ENCODE measurements around the gene CARD10.

CARD10 gene

GRCh38 chr22:37480387-37481346 lies 38.5 kb downstream of the CARD10 start:
- no peak for DNase-seq (ENCODE audit: low read depth)

GRCh38 chr22:37479196-37479595 lies 40.0 kb downstream of the CARD10 start:
- no peak for TF ChIP-seq MAX (IDR thresholded peaks at IDR 0.05; ENCODE audit: low read depth, low read length)
- no peak for TF ChIP-seq MYC (IDR thresholded peaks at IDR 0.05; ENCODE audit: low read depth, low read length)
- TF ChIP-seq POLR2A (IDR thresholded peaks at IDR 0.05; ENCODE audit: extremely low read depth, insufficient read length), result no peak
- TF ChIP-seq CTCF (IDR thresholded peaks at IDR 0.05; ENCODE audit: low read depth, low read length), result no peak
- no peak overlapping the region for H3K4me3 ChIP-seq (ENCODE audit: low read depth, low read length)
- no peak for DNase-seq (ENCODE audit: low read depth)

More at GRCh38 chr22:37480387-37481346, 38.5 kb downstream of the CARD10 start:
- no peak for TF ChIP-seq MYC (IDR thresholded peaks at IDR 0.05; ENCODE audit: low read depth, low read length)
- TF ChIP-seq MAX (IDR thresholded peaks at IDR 0.05; ENCODE audit: low read depth, low read length), result no peak
- no peak overlapping the region for H3K4me3 ChIP-seq (ENCODE audit: low read depth, low read length)

GRCh38 chr22:37476389-37477329 lies 42.6 kb downstream of the CARD10 start:
- no peak for TF ChIP-seq MYC (IDR thresholded peaks at IDR 0.05; ENCODE audit: low read depth, low read length)
- TF ChIP-seq MAX (IDR thresholded peaks at IDR 0.05; ENCODE audit: low read depth, low read length), result no peak
- no peak for TF ChIP-seq CTCF (IDR thresholded peaks at IDR 0.05; ENCODE audit: low read depth, low read length)
- no peak for TF ChIP-seq POLR2A (IDR thresholded peaks at IDR 0.05; ENCODE audit: extremely low read depth, insufficient read length)
- H3K4me3 ChIP-seq (ENCODE audit: low read depth, low read length), result no peak overlapping the region
- no peak for DNase-seq (ENCODE audit: low read depth)

GRCh38 chr22:37474447-37475090 lies 44.6 kb downstream of the CARD10 start:
- no peak for DNase-seq (ENCODE audit: low read depth)
- no peak overlapping the region for H3K4me3 ChIP-seq (ENCODE audit: low read depth, low read length)
- TF ChIP-seq CTCF (IDR thresholded peaks at IDR 0.05; ENCODE audit: low read depth, low read length), result no peak

GRCh38 chr22:37473437-37473946 lies 45.7 kb downstream of the CARD10 start:
- TF ChIP-seq MAX (IDR thresholded peaks at IDR 0.05; ENCODE audit: low read depth, low read length) (no peak), CTCF (IDR thresholded peaks at IDR 0.05; ENCODE audit: low read depth, low read length) (no peak), POLR2A (IDR thresholded peaks at IDR 0.05; ENCODE audit: extremely low read depth, insufficient read length) (no peak)
- no peak overlapping the region for H3K4me3 ChIP-seq (ENCODE audit: low read depth, low read length)
- DNase-seq (ENCODE audit: low read depth), result no peak
